GM21515 (cell line): ENCODE measurements around the gene USP13.
"Not testable (repeated sequence)": the region's sequence is repeated elsewhere in the genome, so short reads cannot be mapped to it uniquely, and the experiment has no call there.

ENCODE experiments used
- ATAC-seq: cut with Tn5 transposase; IDR thresholded peaks from one replicate; pipeline ENCODE4 v1.9.1; 2021; ENCODE audit not compliant: unreplicated experiment

Gene USP13

GRCh38 chr3:179652447-179653095, at the start of gene USP13:
Gene USP13, plus strand, starts transcription at chr3:179653040. Its CDS starts 186 bp downstream, at chr3:179653226.
- ATAC-seq, result peak; percentile 58

- ATAC-seq, result no peak
Measured at GRCh38 chr3:179603321-179603720, 49.5 kb upstream of the USP13 start.

- ATAC-seq, result no peak
Measured at GRCh38 chr3:179603831-179604230, 49.0 kb upstream of the USP13 start.

GRCh38 chr3:179604321-179605078, 48.3 kb upstream of the USP13 start, which contains the start of the genes MRPL47 and NDUFB5:
Gene MRPL47, minus strand, starts transcription at chr3:179604638. Its CDS starts 14 bp downstream, at chr3:179604624.
Gene NDUFB5, plus strand, starts transcription at chr3:179604794. Its CDS starts 22 bp downstream, at chr3:179604816.
- ATAC-seq, result peak; percentile 97

GRCh38 chr3:179606534-179607085, 46.2 kb upstream of the USP13 start:
- ATAC-seq, result no peak

GRCh38 chr3:179608931-179609720, 43.7 kb upstream of the USP13 start:
- ATAC-seq, result peak; percentile 51

- ATAC-seq, result no peak
Measured at GRCh38 chr3:179610066-179610465, 42.8 kb upstream of the USP13 start.

GRCh38 chr3:179613807-179614206, 39.0 kb upstream of the USP13 start:
- ATAC-seq, result no peak

- ATAC-seq, result no peak
Measured at GRCh38 chr3:179615458-179616173, 37.2 kb upstream of the USP13 start.

- ATAC-seq, result no peak
Measured at GRCh38 chr3:179622023-179622422, 30.8 kb upstream of the USP13 start.

GRCh38 chr3:179624451-179624850, 28.4 kb upstream of the USP13 start:
- no peak for ATAC-seq

- ATAC-seq, result no peak
Measured at GRCh38 chr3:179630753-179631451, 21.9 kb upstream of the USP13 start.

- no peak for ATAC-seq
Measured at GRCh38 chr3:179640469-179640868, 12.4 kb upstream of the USP13 start.

- no peak for ATAC-seq
Measured at GRCh38 chr3:179642871-179643270, 10.0 kb upstream of the USP13 start.

- ATAC-seq, result not testable (repeated sequence)
Measured at GRCh38 chr3:179643837-179644236, 9.0 kb upstream of the USP13 start.

- no peak for ATAC-seq
Measured at GRCh38 chr3:179646177-179646576, 6.7 kb upstream of the USP13 start.

- no peak for ATAC-seq
Measured at GRCh38 chr3:179651687-179652446, 973 bp upstream of the USP13 start.

- peak; percentile 69 for ATAC-seq
Measured at GRCh38 chr3:179653096-179653797, 407 bp downstream of the USP13 start.

- no peak for ATAC-seq
Measured at GRCh38 chr3:179655236-179655635, 2.4 kb downstream of the USP13 start.
